Activated CD4-positive, alpha-beta T cell treated with anti-CD3 and anti-CD28 coated beads, Interleukin-2, amount 50 U/mL, for 4 hours (primary cell): ENCODE data around the gene DNPH1.

Experiments
- DNase-seq, 2 experiments: peaks; one replicate each; pipeline ENCODE4 v3.0.0-alpha.2; 2020

Gene DNPH1

GRCh38 chr6:43228951-43229802, at the start of gene DNPH1:
DNPH1 (minus strand) TSS chr6:43229481; CDS start chr6:43229456, 25 bp downstream.
- peak; percentile 64 to 66 for DNase-seq

- DNase-seq: no peak
These were observed 49.3 kb upstream of the DNPH1 start for GRCh38 chr6:43278524-43279078.

- DNase-seq: no peak
These were observed 48.6 kb upstream of the DNPH1 start for GRCh38 chr6:43277643-43278523.

GRCh38 chr6:43277306-43277642, 48.0 kb upstream of the DNPH1 start:
- DNase-seq: no peak

- DNase-seq: no peak
These were observed 47.5 kb upstream of the DNPH1 start for GRCh38 chr6:43276577-43277305.

- peak in 1 of 2 experiments; percentile 14 for DNase-seq
These were observed 46.7 kb upstream of the DNPH1 start for GRCh38 chr6:43275801-43276576.

- peak; percentile 28 to 36 for DNase-seq
These were observed 45.8 kb upstream of the DNPH1 start for GRCh38 chr6:43274916-43275597.

GRCh38 chr6:43274127-43274915, 45.0 kb upstream of the DNPH1 start:
- no peak for DNase-seq

- no peak for DNase-seq
These were observed 44.4 kb upstream of the DNPH1 start for GRCh38 chr6:43273707-43274106.

GRCh38 chr6:43271944-43272343, 42.7 kb upstream of the DNPH1 start:
- DNase-seq: no peak

- no peak for DNase-seq
These were observed 42.0 kb upstream of the DNPH1 start for GRCh38 chr6:43271103-43271815.

GRCh38 chr6:43269273-43270007, 40.2 kb upstream of the DNPH1 start:
- peak; percentile 27 to 34 for DNase-seq

GRCh38 chr6:43268782-43269272, 39.5 kb upstream of the DNPH1 start:
- DNase-seq: no peak

- no peak for DNase-seq
These were observed 39.0 kb upstream of the DNPH1 start for GRCh38 chr6:43268355-43268700.

GRCh38 chr6:43267619-43268354, 38.5 kb upstream of the DNPH1 start:
- DNase-seq: no peak

- no peak for DNase-seq
These were observed 36.3 kb upstream of the DNPH1 start for GRCh38 chr6:43265564-43265963.

GRCh38 chr6:43264599-43265145, 35.4 kb upstream of the DNPH1 start:
- no peak for DNase-seq
